RCC 7860 (cell line): Measurements from ENCODE around the gene SGIP1.
"Not testable (repeated sequence)": the region's sequence is repeated elsewhere in the genome, so short reads cannot be mapped to it uniquely, and the experiment has no call there.

Experiments used
- DNase-seq: peaks from one replicate; pipeline ENCODE4 v3.0.0-alpha.2; 2015; ENCODE audit warnings: low spot score
- FAIRE-seq: peaks from 2 replicates; lab custom pipeline; 2012; peaks lifted over from hg19 to GRCh38; lab: Jason Lieb, UNC

SGIP1 gene

GRCh38 chr1:66757722-66758240 lies 223.8 kb downstream of the SGIP1 start:
- DNase-seq (no peak), FAIRE-seq (no peak)

- FAIRE-seq (no peak), DNase-seq (no peak)
Observed at GRCh38 chr1:66758241-66758755, 224.3 kb downstream of the SGIP1 start.

- FAIRE-seq, result no peak
- no peak for DNase-seq
Observed at GRCh38 chr1:66760506-66760905, 226.6 kb downstream of the SGIP1 start.

GRCh38 chr1:66761221-66761620 lies 227.3 kb downstream of the SGIP1 start:
- FAIRE-seq (no peak), DNase-seq (no peak)

- FAIRE-seq, result peak; percentile 73
Observed at GRCh38 chr1:66764994-66765578, 231.1 kb downstream of the SGIP1 start.

GRCh38 chr1:66767626-66768025 lies 233.7 kb downstream of the SGIP1 start:
- DNase-seq (no peak), FAIRE-seq (no peak)

More at GRCh38 chr1:66764994-66765578, 231.1 kb downstream of the SGIP1 start:
- DNase-seq, result peak; percentile 37

GRCh38 chr1:66768965-66769364 lies 235.0 kb downstream of the SGIP1 start:
- DNase-seq (no peak), FAIRE-seq (no peak)

GRCh38 chr1:66769512-66770229 lies 235.7 kb downstream of the SGIP1 start:
- DNase-seq, result no peak
- FAIRE-seq, result no peak

- FAIRE-seq (no peak), DNase-seq (no peak)
Observed at GRCh38 chr1:66770240-66770639, 236.3 kb downstream of the SGIP1 start.

GRCh38 chr1:66770694-66771093 lies 236.7 kb downstream of the SGIP1 start:
- no peak for DNase-seq
- no peak for FAIRE-seq

GRCh38 chr1:66773227-66773626 lies 239.3 kb downstream of the SGIP1 start:
- no peak for FAIRE-seq
- DNase-seq, result no peak

GRCh38 chr1:66774438-66774837 lies 240.5 kb downstream of the SGIP1 start:
- FAIRE-seq, result no peak
- DNase-seq, result no peak

- FAIRE-seq, result no peak
- no peak for DNase-seq
Observed at GRCh38 chr1:66775646-66776045, 241.7 kb downstream of the SGIP1 start.

GRCh38 chr1:66777831-66778230 lies 243.9 kb downstream of the SGIP1 start:
- DNase-seq, result no peak
- FAIRE-seq, result no peak

GRCh38 chr1:66778266-66778665 lies 244.3 kb downstream of the SGIP1 start:
- FAIRE-seq, result no peak
- no peak for DNase-seq

- no peak for DNase-seq
- FAIRE-seq, result no peak
Observed at GRCh38 chr1:66778969-66779368, 245.0 kb downstream of the SGIP1 start.

GRCh38 chr1:66779475-66780078 lies 245.6 kb downstream of the SGIP1 start:
- FAIRE-seq, result no peak

GRCh38 chr1:66785800-66786199 lies 251.8 kb downstream of the SGIP1 start:
- not testable (repeated sequence) for FAIRE-seq, DNase-seq

More at GRCh38 chr1:66779475-66780078, 245.6 kb downstream of the SGIP1 start:
- no peak for DNase-seq

GRCh38 chr1:66787641-66788040 lies 253.7 kb downstream of the SGIP1 start:
- FAIRE-seq (no peak), DNase-seq (no peak)

GRCh38 chr1:66788231-66788939 lies 254.4 kb downstream of the SGIP1 start:
- FAIRE-seq (no peak), DNase-seq (no peak)
